ENCODE measurements around the gene YAP1.

YAP1 gene

DNA sequence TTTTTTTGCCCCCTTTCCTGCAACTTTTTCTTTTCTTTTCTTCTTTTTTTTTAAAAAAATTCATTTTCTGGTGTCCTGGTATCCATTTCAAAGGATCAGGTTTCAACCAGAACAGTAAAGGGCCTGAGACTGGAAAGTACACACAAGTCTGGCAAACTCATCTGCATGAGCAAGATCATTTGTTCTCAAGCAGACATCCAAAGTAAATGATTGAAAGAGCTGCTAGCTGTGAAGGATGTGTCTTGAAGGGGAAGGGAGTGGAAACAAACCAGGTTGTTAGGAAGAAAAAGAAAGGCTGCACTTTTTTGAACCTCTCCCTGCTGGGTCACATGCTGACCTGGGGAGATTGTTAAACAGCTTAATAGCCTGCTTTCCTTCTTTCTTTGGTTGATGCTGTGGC is 5.3 kb downstream of the YAP1 start:
- peak overlapping the region in 1 of 21 experiments; percentile 54 for H3K27ac ChIP-seq

DNA sequence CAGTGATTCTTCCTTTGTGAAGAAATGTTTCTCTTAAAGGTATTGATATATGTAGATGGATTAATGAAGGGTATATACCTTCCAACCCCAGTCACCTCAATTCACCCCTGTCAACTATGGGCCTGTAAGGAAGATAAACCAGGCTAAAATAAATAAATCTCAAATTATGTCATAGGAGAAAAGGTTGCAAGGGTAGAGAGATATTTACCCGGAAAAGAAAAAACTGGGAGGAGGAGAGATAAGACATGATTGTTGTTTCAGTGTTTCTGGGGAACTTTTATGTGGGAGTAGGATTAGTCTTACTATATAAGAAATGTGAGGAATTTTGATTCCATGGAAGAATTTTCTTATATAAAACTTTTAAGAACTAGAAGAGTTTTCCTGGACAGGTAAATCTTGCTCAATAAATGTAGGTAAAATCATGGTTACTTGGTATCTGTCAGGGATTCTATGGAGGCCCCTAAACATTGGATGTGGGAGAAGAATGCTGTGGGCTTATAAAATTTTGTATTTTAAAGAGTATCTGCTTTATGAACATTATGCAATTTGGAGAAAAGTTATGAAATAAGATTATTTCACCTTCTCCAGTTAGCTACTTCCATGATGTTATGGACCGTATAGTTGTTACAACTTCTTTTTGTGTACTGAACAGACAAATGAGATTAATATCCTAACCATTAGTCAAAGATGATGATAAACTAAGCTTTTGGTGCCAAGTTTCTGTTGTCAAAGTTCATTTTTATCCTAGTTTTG is 6.4 kb downstream of the YAP1 start:
- Histone ChIP-seq H3K4me3 (no peak overlapping the region), H3K27ac (no peak overlapping the region)

More for the DNA sequence above, 5.3 kb downstream of the YAP1 start:
- H3K4me3 ChIP-seq: no peak overlapping the region

DNA sequence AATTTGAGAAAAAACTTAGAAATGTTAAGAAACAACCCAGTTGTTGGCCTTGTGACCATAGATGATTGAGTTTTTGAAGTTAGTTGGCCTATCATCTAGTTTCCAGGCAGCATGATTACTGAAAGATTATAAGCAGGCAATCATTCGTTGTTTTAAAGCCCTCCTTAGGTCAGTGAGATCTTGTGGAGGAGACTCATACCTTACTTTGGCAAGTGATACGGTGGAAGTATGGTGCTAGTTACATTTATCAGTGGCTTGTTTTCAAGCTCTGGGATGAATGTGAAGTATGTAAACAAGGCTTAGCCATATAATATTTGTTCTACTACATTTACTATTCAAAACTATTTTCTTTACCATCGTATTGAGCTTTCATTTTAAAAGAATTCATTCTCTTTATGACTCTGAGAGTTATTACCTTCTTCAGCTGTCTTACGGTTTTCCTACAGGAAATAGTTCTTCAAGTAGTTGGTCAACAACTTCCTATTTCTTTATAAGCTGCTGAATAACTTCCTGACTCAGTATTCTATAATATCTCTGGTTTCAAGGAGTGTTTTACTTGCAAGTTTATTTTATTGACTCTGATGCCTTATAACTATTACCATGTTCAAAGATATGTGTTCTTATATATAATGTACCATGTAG is 7.3 kb downstream of the YAP1 start:
- peak overlapping the region in 1 of 21 experiments; percentile 14 for H3K27ac ChIP-seq
- no peak overlapping the region for H3K4me3 ChIP-seq

DNA sequence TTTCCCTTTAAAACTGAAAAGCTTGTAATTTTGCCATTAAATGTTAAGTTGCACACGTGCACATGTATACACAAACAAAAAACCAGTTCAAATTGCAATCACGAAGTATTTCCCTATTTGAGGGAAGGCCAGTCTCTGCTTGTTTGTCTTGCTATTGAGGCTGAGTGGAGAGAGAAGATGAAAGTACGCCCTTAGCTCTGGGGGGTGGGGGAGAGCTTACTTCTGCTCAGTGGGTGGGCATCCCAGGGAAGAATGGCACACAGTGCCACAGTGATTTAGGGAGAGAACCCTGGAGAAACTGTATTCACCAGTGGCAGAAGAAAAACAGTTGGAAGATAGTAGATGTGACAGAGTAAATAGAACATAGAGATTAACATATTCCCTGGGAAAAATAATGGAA is 8.7 kb downstream of the YAP1 start:
- H3K4me3 ChIP-seq: no peak overlapping the region
- H3K27ac ChIP-seq: no peak overlapping the region

DNA sequence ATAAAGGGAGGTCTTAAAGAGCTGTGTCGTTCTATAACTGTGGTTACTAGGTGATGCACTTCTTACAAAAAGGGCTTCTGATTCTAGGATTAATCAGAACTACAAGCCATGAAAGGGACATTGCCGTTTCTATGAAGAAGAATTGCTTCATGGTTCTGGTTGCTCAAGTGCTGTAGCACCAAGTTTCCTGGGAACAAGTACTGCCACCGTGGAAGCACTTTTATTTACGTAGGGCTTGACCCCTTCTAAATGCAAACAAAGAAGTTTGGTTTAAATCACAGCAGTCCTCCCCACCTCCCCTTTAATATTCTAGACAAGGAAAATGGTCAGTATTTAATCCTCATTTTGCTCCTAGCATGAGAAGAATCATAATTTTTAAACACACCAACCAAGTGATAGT is 9.8 kb downstream of the YAP1 start:
- peak overlapping the region in 1 of 21 experiments; percentile 15 for H3K27ac ChIP-seq
- no peak overlapping the region for H3K4me3 ChIP-seq

DNA sequence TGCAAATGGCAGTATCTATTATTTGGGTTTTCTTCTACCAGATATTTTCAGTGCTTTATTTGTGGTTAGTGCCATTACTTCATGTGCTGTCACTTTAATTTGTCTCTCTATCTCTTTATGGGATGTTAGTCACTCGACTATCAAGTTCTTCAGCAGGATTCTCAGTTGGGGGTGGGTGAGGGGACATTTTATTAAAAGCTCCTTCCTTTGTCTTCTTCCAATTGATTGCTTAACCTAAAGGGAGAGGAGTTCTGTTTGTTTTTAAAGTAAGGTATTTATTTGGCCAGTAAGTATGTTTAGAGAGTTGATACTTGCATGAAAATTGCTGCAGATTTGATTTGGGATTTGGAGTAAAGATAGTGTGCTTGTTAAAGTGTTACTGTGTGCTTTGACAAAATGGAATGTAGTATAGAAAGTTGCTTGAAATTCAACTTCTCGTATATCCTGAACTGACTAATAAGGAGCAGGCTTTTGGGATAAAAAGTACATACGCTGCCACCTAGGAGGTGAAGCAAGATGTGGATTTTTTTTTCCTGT is 10.3 kb downstream of the YAP1 start:
- H3K27ac ChIP-seq: peak overlapping the region in 1 of 21 experiments; percentile 15
- H3K4me3 ChIP-seq: no peak overlapping the region

DNA sequence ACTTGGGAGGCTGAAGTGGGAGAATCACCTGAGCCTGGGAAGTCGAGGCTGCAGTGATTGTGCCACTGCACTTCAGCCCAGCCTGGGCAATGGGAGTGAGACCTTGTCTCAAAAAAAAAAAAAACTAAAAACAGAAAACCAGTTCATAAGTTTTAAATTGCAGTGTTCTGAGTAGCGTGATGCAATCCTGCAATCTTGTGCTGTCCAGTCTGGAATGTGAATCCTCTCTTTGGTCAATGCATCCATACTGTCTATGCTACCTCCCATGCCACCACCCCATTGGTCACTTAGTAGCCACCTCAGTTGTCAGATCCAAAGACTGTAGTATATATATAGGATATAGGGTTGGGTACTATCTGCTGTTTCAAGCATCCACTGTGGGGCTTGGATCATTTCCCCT is 11.1 kb downstream of the YAP1 start:
- Histone ChIP-seq H3K27ac (no peak overlapping the region), H3K4me3 (no peak overlapping the region)

DNA sequence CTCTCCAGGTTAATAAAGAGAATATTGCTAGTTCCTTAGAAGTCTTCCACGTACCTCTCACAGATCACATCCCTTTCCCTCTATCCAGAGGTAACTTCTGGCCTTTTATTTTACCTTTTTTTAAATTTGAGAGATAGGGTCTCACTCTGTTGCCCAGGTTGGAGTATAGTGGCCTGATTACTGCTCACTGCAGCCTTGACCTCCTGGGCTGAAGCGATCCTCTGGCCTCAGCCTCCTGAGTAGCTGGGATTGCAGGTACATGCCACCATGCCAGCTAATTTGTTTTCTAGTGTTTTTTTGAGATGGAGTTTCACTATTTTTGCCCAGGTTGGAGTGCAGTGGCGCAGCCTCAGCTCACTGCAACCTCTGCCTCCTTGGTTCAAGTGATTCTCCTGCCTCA is 24.4 kb downstream of the YAP1 start:
- H3K27ac ChIP-seq: no peak overlapping the region
- no peak overlapping the region for H3K4me3 ChIP-seq

DNA sequence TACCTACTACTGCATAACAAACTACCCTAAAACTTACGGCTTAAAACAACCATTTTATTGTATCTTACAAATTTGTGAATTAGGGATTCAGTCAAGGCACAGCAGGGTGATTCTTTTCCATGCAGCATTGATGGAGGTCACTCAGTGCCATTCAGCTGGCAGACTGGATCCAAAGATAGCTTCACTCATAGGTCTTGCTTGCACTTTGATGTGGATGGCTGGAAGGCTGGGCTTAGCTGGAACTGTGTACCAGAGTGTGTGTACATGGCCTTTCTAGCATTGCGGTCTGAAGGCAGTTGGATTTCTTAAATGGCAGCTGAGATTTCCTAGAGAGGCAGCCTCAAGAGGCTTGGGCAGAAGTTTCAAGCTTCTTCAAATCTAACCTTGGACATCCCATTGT is 25.0 kb downstream of the YAP1 start:
- Histone ChIP-seq H3K27ac (no peak overlapping the region), H3K4me3 (no peak overlapping the region)

DNA sequence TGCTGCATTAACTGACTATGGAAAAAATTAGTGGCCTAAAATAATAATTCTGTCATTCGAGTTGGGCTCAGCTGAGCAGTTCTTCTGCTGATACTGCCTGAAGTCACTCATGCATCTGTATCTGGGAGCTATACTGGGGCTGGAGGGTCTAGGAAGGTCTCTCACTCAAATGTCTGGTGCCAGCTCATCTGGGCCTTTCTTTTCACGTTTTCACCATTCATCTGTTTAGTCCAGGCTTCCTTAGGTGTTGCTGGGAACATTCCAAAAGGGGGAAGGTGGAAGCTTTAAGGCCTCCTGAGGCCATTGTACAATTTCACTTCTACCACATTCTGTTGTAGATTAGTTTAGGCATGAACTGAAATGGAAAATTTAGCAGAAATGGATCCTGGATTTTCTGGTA is 28.0 kb downstream of the YAP1 start:
- Histone ChIP-seq H3K27ac (peak overlapping the region in 6 of 21 experiments; percentile 13 to 49 (median 40)), H3K4me3 (no peak overlapping the region)

DNA sequence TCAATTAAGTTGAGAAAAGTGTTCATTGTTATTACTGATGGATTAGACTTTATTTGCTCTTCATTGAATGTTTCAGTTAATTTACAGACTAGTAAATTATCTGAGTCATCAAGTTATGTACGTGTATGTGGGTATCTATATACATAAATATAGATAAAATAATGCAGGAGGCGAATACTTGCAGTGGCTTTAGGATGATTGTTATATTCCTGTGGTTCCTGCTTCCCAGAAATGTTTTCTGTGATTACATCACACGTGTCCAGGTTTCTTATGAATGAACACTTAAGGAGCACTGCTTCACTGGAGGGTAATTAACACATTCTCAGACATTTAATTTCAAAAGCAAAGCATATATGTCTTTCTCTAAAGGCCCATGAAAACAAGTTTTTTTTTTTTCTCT is 28.4 kb downstream of the YAP1 start:
- Histone ChIP-seq H3K4me3 (no peak overlapping the region), H3K27ac (peak overlapping the region in 6 of 21 experiments; percentile 13 to 49 (median 30))

DNA sequence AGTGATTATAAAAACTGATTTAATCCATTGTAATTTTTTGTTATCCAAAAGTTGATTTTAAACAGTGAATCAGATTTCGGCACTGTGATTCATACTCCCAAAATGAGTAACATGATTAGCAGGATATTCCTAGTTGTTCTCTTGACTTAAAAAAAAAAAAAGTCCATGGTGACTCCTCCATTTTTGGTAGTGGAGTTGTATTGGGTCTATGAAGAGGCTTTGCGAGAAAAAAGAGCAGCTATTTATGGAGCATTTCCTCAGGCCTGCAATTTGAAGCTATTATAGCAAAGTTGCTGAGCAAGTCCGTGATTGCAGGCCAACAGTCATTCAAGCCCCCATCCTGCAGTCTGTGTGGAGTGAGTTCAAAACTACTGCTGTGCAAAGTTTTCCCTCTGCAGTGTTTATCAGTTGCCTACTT is 28.8 kb downstream of the YAP1 start:
- Histone ChIP-seq H3K4me3 (no peak overlapping the region), H3K27ac (peak overlapping the region in 7 of 21 experiments; percentile 16 to 47 (median 33))

DNA sequence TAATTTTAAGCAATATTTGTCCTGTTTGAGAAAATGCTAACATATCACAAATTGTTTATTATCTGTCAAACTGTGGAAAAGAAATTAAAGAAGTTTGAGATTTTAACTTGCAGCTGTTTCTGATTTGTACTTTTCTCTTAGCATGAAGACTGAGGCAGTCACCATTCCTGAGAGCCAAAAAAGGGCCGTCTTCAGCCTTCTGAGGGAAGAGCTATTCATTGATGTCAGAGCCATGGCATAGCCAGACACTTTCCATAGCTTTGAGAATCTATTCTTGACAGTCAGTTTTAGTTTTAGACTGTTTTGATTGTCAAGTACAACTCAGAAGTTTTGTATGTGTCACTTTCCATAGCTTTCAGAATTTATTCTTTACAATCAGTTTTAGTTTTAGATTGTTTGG is 32.1 kb downstream of the YAP1 start:
- H3K27ac ChIP-seq: peak overlapping the region in 1 of 21 experiments; percentile 26
- H3K4me3 ChIP-seq: no peak overlapping the region

DNA sequence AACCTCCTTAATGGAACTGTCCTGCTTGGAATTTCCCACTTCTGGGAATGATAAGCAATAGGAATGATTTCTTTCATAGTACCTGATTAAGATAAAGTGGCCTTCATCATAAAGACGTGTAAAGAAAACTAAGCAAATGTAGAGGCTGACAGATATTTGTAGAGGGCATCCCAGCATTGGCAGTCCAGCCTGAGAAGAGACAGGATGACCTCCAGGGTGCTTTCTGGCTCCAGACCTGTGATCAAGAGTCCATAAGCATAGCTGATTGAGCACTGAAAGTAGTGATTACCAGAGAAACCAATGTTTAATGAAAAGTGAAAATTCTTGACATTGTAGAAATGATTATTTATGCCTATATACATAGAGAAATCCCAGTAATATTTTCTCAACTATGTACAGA is 33.6 kb downstream of the YAP1 start:
- H3K4me3 ChIP-seq: no peak overlapping the region

DNA sequence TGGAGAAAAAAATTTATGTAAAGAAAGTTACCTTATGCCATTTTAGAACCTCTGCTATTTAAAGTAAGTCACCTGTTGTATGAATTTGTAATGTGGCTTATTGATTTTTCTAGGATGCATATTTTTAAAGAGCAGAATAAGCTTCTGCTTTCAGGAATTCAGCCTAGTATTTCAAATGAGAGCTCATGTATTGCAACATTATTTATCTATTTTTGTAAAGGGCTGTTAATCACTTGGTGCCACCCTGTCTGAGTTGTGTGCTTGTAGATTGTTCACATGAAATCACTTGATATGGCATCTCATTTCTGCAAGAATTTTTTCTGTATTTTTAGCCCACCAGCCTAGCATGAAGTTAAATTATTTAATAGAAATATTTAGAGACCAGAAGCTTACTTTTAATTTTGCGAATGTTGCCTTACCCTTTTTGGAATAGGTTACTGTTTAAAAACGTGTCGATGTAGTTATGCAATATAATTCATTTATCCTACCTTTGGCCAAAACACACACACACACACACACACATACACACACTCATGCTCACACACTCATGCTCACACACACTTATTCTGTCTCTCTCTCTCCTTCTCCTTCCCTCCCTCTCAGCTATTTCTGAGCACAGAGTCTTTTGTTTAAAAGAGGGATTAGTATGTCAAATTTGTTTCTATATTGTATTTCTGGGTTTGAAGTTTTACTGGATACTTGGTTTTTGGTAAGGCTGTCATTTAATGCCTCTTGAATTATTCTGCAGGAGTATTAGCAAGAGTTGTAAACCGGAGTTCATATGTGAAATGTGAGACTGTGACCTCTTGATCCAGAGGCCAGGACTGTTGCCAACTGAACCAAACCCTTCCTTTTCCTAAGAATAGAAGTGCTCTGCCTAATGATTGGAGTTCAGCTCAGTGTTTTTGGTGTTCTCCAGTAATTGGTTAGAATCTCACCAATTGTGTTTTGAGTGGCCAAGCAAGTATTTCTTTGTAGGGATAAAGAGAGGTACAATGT is 34.4 kb downstream of the YAP1 start:
- peak overlapping the region in 1 of 21 experiments; percentile 46 for H3K27ac ChIP-seq
- no peak overlapping the region for H3K4me3 ChIP-seq

More for the DNA sequence above, 33.6 kb downstream of the YAP1 start:
- no peak overlapping the region for H3K27ac ChIP-seq

DNA sequence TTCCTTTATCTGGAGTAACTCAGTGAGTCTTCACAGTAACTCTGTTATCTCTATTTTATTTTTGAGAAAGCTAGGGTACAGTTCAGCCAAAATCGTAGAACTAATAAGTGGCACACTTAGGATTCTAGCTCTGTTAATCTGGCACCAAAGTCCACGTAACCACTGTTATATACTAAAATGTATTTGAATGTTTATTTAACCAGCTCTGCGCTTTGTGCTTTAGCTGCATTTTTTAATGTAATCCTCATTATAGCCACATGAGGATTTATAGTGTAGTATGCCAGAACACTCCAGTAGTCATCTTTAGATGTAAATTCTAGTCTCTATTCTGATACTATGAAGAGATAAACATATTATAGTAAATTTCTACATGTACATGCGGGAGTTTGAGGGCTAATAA is 36.8 kb downstream of the YAP1 start:
- Histone ChIP-seq H3K27ac (no peak overlapping the region), H3K4me3 (no peak overlapping the region)

DNA sequence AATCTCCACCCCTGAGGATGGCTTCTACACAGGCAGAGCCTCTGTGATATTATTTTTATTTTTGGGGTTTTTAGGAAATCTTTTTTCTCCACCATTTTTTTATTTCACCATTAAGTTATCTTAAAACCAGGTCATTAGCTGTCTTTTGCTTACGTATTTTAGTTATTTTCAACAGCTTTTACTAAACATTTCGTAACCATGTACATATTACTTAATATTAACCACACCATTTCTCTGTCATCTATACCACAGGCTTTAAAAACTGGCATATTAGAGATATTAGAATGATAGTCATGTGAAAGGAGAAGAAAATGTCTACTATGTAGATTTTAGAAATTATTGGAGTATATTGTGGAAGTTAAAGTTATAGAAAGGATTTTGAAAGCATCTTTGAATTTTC is 37.4 kb downstream of the YAP1 start:
- no peak overlapping the region for H3K27ac ChIP-seq
- no peak overlapping the region for H3K4me3 ChIP-seq

DNA sequence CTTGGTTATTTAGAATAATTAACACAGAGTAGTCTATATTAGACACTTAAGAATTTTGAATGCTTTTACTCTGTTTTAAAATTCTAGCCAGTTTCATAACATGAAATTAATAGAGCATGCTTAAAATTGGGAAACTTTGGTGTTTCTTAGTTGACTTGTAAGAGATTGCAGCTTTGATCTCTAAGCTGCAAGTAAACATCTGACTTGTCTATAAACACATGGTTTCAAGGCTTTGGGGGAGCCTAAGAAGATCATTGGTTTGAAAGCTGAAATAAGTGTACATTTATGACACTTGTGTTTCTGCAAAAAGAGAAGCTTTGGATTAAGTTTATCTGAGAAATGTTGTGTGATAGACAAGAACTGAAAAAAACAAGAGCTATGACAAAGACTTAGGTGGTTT is 37.8 kb downstream of the YAP1 start:
- Histone ChIP-seq H3K27ac (no peak overlapping the region), H3K4me3 (no peak overlapping the region)

DNA sequence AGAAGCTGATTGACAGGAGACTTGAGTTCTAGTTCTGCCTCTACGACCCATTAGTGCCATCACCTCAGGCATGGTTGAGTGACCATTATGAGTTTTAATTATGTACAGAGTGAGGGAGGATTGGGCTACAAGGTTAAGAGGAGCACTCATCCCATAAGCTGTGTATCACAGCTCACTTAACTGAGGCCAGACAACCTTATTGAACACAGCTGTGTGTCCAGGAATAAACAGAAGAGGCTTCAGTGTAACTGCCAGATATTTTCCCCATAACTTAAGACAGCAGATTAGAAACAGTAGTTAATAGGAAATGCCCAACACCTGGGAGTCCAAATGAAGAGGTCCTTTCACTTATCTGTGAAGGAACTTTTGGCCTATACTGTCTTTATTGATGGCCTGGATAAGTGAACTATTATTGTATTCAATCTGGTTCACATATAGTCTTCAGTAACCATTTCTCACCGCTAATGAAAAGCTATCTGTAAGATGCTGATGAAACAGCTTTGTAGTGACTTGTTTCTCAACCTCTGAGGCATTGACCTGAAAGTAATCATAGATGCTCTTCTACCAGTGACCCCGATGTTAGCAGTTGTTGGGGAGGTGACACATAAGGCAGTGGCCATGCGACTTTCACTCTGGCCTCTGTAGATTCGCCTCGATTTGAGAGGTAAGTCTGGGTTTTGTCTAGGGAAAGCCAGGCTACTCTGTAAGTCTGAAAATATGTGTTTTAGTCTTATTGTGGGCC is 41.7 kb downstream of the YAP1 start:
- Histone ChIP-seq H3K4me3 (no peak overlapping the region), H3K27ac (no peak overlapping the region)
